Brain pericyte (primary cell): Measurements from ENCODE around the gene SPHK2.

ENCODE experiments used
- DNase-seq: peaks from one replicate; pipeline ENCODE4 v3.0.0-alpha.2; 2012; ENCODE audit warnings: low read depth, low spot score

Gene SPHK2

GRCh38 chr19:48603850-48604249 lies 15.5 kb upstream of the SPHK2 start:
- no peak for DNase-seq

DNA sequence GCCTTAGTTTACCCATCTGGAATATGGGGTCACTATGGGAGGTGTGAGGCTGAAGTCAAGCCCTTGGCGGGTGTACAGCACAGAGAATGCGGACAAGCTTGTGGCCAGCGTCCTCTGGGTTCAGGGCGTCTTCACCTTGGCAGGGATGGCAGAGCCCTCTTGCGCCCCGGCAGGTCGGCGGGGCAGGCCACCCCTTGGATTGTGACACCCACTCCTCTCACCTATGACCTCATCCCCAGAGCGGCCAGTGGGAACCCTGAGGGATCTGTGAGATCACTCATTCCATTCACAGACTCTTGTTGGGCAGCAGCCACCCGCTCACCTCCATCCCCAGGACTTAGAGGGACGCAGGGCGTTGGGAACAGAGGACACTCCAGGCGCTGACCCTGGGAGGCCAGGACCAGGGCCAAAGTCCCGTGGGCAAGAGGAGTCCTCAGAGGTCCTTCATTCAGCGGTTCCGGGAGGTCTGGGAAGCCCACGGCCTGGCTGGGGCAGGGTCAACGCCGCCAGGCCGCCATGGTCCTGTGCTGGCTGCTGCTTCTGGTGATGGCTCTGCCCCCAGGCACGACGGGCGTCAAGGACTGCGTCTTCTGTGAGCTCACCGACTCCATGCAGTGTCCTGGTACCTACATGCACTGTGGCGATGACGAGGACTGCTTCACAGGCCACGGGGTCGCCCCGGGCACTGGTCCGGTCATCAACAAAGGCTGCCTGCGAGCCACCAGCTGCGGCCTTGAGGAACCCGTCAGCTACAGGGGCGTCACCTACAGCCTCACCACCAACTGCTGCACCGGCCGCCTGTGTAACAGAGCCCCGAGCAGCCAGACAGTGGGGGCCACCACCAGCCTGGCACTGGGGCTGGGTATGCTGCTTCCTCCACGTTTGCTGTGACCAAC lies 12.6 kb upstream of the SPHK2 start, which contains the start of gene SPACA4:
TSS of gene SPACA4 (plus strand) at position 280 of the 896 bp plus-strand sequence. CDS start at position 517, 237 bp downstream.
- DNase-seq: no peak

- no peak for DNase-seq
These were observed 11.9 kb upstream of the SPHK2 start for GRCh38 chr19:48607359-48607755.

- no peak for DNase-seq
These were observed 10.5 kb upstream of the SPHK2 start for GRCh38 chr19:48608798-48609263.

- no peak for DNase-seq
These were observed 9.7 kb upstream of the SPHK2 start for GRCh38 chr19:48609571-48610108.

DNA sequence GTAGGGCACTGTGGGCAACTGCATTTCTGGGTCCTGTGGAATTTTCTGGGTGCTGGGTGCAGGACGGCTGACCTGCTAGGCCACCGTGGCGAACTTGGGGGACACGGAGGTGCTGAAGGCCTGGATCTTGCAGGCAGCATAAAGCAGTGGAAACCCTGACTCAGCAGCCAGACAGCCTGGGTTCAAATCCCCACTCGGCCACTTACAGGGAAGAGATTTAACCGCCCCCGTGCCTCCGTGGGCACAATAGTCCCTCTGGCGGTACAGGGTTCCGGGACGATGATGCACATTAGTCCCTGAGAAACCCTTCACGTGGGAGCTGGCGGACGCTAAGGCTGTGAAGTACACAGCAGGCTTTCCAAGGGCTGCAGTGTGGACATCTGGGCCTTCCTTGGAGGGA lies 7.4 kb upstream of the SPHK2 start:
- DNase-seq: no peak

DNA sequence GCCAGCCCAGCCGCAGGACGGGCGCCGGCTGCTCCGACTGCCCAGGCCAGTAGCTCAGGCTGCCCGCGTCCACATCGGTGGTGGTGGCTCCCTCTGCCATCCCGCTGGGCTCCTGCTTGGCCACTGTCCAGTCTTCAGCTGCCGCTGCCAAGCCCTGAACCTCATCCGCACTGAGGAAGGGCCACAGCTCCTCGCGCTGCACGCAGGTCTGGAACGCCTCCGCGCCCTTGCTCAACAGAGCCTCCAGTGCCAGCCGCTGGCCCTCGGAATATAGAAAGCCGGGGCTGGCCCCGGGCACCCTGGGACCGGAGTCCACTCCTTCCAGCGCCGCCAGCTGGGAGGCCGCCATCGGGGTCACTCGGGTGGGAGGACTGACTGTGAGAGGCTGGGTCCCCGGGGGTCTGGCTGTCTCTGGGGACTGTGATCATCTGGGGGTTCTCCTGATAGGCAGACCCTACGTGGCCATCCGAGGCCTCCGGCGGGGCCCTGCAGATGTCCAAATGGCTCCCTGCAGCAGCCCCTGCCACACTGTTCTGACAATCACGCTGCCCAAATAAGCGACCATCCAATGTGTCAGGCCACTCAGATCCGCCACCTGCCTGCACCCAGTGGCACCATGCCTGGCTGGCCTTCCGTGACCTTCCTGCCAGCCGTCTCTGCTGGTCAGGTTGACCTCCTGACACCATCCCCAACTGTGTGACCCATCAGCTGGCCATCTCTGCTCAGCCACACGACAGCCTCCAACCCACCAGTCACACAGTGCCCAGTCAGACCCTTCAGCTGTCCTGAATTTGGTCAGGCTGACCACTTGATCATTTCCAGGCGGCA lies 6.1 kb upstream of the SPHK2 start:
- no peak for DNase-seq

- DNase-seq: no peak
These were observed 5.4 kb upstream of the SPHK2 start for GRCh38 chr19:48613852-48614435.

- no peak for DNase-seq
These were observed 4.7 kb upstream of the SPHK2 start, which contains the start of gene FAM83E for GRCh38 chr19:48614436-48615230. FAM83E (minus strand) TSS chr19:48615076; CDS start chr19:48613372, 1,704 bp downstream.

DNA sequence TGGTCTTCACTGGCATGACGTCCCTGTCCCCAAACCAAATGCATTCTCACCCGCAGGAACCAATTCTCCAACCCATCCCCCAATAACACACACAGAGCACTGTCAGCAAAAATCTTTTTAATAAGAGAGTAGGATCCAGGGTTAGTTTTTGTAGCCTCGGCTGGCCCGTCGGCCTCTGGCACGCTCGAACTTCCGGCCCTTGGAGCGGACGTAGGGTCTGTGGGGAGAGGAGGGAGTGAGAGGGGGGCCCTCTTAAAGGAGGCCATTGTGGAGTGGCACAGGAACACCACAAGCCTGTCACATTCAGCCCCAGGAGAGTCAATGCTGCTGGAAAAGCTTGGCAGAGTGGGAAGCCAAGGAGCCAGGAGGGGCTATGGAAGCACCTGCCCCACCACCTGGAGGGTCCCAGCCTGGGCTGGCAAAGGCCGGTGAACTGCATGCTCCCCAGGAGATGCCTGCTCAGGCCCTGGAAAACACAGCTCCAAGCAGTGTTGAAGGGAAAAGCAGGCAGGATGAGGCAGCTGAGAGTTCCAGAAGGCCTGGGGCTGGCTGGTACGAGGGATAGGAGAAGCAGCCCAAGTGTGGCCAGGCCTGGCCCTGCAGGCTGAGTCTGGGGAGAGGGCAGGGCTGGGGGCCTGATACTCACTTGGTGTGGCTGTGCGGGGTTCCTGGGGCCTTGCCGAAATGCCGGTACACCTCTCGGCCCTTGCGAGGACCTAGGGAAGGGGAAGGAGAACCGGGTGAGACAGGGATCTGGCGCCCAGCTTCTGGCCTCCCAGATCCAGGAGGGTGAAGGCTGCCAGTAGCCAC lies 3.9 kb upstream of the SPHK2 start:
- DNase-seq: no peak

GRCh38 chr19:48616041-48616436 lies 3.3 kb upstream of the SPHK2 start:
- no peak for DNase-seq

DNA sequence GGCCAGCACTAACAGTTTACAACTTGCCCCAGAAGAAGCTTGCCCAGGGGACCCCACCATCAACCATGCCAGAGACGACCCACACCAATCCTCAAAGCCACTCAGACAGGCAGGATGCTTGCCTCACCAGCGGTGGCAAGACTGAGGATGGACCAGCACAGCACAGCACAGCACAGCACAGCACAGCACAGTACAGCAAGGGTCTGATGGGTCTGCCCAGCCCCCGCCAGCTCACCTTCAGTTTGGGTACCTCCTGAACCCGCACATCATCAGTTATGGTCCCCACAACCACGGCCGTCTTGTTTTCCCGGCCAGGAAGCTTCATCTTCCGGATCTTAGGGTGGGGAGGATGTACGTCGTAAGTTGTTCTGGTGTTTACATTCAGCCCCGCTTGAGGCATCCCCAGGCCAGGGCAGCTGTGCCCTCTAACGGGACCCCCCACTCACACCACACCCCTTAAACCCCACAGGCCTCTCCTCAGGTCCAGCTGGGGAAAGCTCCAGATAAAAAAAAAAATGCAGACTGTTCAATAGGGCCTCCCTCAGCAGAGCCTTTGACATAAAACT lies 2.7 kb upstream of the SPHK2 start:
- DNase-seq: no peak

DNA sequence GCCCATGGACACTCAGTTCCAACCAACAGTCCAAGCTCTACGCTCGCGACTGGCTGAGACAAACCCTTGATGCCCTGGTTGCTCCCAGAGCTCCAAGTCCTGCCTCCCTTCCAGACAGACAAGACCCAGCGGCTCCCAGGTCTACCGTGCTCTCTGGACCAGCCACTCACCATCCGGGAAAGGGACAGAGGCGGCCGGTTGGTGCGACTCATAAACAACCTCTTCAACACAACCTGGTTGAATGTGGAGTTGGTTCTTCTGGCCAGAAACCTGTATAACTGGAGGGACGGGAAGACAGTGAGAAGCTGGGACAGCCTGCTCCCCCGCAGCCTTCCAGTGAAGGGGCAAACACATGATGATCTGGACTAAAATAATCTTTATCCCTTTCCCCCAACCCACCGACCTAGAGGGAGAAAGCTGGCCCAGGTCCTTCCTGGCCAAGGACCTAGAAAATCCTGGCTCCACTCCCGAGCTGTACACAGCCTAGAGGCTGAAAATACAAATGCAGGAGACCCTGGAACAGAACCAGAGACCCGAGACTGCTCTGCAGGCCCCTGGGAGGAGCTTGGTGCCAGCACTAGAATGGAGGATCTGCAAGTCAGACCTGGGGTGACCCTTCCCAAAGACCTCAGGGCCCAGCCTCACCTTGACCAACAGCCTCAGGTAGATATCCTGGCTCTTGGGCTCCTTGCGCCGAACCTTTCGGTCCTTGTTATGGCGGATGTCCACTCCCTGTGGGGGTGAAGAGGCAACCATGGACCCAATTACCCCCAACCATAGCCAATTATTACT lies 2.0 kb upstream of the SPHK2 start:
- DNase-seq: no peak

DNA sequence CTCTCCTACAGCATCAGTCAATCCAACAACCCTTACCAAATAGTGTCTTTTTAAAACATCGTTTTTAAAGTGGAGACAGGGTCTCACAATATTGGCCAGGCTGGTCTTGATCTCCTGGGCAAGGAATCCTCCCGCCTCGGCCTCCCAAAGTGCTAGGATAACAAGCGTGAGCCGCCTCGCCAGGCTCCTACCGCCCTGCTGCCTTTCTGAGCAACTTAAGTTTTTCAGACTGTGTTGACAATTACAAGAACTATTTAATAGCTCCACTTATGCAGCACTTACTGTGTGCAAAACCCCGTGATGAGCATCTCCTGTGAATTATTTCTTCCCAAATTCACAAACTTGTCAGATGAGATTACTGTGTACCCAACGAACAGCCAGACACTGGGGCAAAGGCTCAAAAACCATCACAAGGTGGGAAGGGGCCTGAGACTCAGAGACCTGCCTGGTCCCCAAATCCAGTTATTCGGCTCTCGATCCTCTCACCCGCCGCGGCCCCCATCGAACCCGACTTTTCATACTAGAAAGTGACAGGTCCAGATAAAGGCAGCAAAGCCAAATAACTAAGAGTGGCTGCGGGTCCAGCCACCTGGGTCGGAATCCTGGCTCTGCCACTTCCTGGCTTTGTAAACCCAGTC lies 909 bp upstream of the SPHK2 start:
- no peak for DNase-seq

- no peak for DNase-seq
These were observed 633 bp downstream of the SPHK2 start for GRCh38 chr19:48619692-48620585.

DNA sequence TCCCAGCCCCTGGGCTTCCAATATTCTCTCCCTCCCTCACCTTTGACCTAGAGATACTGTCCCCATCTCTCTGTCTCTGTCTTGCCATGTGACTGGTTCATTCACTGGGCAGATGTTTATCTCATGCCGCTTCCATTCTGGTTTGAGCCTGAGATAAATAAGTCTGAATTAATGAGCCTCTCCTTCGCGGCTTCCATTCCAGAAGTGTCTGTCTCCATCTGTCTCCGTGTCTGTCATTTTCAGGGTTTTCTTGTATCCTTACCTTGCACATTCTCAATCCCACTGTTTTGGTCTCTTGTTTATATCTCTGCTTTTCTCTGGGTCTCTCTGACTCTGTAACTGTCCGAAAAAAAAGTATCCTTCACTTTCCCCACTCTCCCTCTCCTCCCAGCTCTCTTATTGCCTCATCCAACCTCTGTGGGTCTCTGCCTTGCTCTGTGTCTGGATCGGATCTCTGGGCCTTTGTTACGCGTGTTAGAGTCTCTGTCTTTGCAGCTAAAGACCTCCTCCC lies 4.3 kb downstream of the SPHK2 start:
- no peak for DNase-seq

DNA sequence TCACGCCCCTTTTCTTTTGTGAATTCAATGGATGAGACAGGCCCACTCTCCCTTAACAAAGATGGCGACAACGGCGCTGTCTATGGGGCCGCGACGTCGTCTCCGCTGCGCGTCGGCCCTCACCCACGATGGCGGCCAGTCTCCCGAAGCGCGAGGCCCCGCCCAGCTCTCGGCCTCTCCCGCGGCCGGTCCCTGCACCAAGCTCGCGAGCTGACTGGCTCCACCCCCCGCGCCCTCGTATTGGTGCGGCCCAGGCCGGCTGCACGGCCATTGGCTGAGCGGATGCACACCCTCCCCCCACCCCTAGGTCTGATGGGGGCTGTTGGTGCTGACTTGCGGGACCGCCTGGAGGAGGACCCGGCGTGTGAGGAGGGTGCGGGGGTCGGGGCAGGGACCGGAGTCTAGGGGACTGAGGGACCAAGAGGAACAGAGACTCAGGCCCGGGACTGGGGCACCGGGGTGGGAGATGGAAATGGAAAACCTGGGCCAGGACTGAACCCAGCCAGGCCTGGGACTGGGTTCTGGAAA lies 4.8 kb downstream of the SPHK2 start:
- DNase-seq: peak; percentile 91
